Measurements from ENCODE around the gene TGFA. TPM values are rescaled to one million over a fixed set of nuclear protein-coding genes. Genes with fewer than 3 reads are reported as not detected.

TGFA gene
- total and polyA plus RNA-seq, 10 of the 15 experiments (the other 5 are each of a cell fraction or from before 2014, with no cell fraction given): 0.03 to 0.23 TPM; not detected in 8

GRCh38 chr2:70520825-70521224 lies 32.8 kb downstream of the TGFA start:
- H3K27ac ChIP-seq (ENCODE audit: control insufficient read depth, insufficient read depth): no peak overlapping the region
- H3K4me1 ChIP-seq (ENCODE audit: control insufficient read depth, insufficient read depth, low read length): peaks cover 11% of the 10 kb centered on the region
- WGBS (ENCODE audit: insufficient coverage, insufficient replicate concordance, low lambda C conversion rate, missing lambda C conversion rate): 20% methylated on average over 3 of the region's 3 CpGs
- H3K4me3 ChIP-seq: no peak overlapping the region
- in situ Hi-C loops (cut with MboI) (no loop called here), intact Hi-C loops (cut with micrococcal nuclease; ENCODE audit: unreplicated experiment) (no loop called here)
- ChIA-PET POLR2A (no interaction called here), RAD21 (ENCODE audit: unreplicated experiment) (no interaction called here), CTCF (no interaction called here), SMC1A (ENCODE audit: uncharacterized antibody, unreplicated experiment) (no interaction called here)
- H3K9ac ChIP-seq (ENCODE audit: control insufficient read depth, insufficient read depth, low read length): no peak overlapping the region
- no peaks in the 10 kb centered on the region for H3K79me2 ChIP-seq (ENCODE audit: control insufficient read depth, insufficient read depth, low read length)
- H2AFZ ChIP-seq (ENCODE audit: control insufficient read depth, low read depth, low read length): no peak overlapping the region
- no peaks in the 10 kb centered on the region for H4K20me1 ChIP-seq (ENCODE audit: control insufficient read depth, insufficient read depth)
- no peak for FAIRE-seq
- no peaks in the 10 kb centered on the region for H3K36me3 ChIP-seq (ENCODE audit: control insufficient read depth in 2 of 2, insufficient read depth in 2 of 2, low read length in 1 of 2)
- no peak for DNase-seq (ENCODE audit: low read depth, low spot score)
- TF ChIP-seq TCF3 (IDR thresholded peaks at IDR 0.05; ENCODE audit: borderline replicate concordance, insufficient read depth, low read depth, low read length): no peak
- TF ChIP-seq ELK1 (IDR thresholded peaks at IDR 0.05; ENCODE audit: low read depth, low read length): no peak
- ATAC-seq: no peak
- BruUV-seq (replicated peaks): no TSS peak
- H3K9me3 ChIP-seq (replicated peaks; ENCODE audit: control insufficient read depth, insufficient read depth, low read length): no peaks in the 10 kb centered on the region
- H3K27me3 ChIP-seq (replicated peaks in 1 of 2; ENCODE audit: control insufficient read depth in 2 of 2, insufficient read depth in 2 of 2, low read length in 1 of 2): no peaks in the 10 kb centered on the region; a peak in 1 of 4 replicates
- H3K4me2 ChIP-seq (ENCODE audit: control insufficient read depth, insufficient read depth): no peak overlapping the region

GRCh38 chr2:70519453-70519852 lies 34.2 kb downstream of the TGFA start:
- ChIA-PET RAD21 (ENCODE audit: unreplicated experiment) (no interaction called here), CTCF (no interaction called here), POLR2A (no interaction called here), SMC1A (ENCODE audit: uncharacterized antibody, unreplicated experiment) (no interaction called here)
- Histone ChIP-seq H3K4me2 (ENCODE audit: control insufficient read depth, insufficient read depth) (no peak overlapping the region), H3K4me1 (ENCODE audit: control insufficient read depth, insufficient read depth, low read length) (peaks cover 11% of the 10 kb centered on the region), H3K27me3 (replicated peaks in 1 of 2; ENCODE audit: control insufficient read depth in 2 of 2, insufficient read depth in 2 of 2, low read length in 1 of 2) (no peaks in the 10 kb centered on the region; a peak in 1 of 4 replicates), H3K4me3 (no peak overlapping the region), H3K79me2 (ENCODE audit: control insufficient read depth, insufficient read depth, low read length) (no peaks in the 10 kb centered on the region), H4K20me1 (ENCODE audit: control insufficient read depth, insufficient read depth) (0 out of 2 replicates have a peak, but pooled peaks cover 3% of the 10 kb centered on the region), H3K9me3 (replicated peaks; ENCODE audit: control insufficient read depth, insufficient read depth, low read length) (no peaks in the 10 kb centered on the region), H3K27ac (ENCODE audit: control insufficient read depth, insufficient read depth) (no peak overlapping the region), H2AFZ (ENCODE audit: control insufficient read depth, low read depth, low read length) (no peak overlapping the region), H3K36me3 (ENCODE audit: control insufficient read depth in 2 of 2, insufficient read depth in 2 of 2, low read length in 1 of 2) (no peaks in the 10 kb centered on the region), H3K9ac (ENCODE audit: control insufficient read depth, insufficient read depth, low read length) (no peak overlapping the region)
- TF ChIP-seq FOS (IDR thresholded peaks at IDR 0.05; ENCODE audit: borderline replicate concordance, extremely low read depth, insufficient read length): no peak
- DNase-seq (ENCODE audit: low read depth, low spot score) (no peak), ATAC-seq (no peak), FAIRE-seq (no peak)
- no TSS peak for BruUV-seq (replicated peaks)
- in situ Hi-C loops (cut with MboI): no loop called here
- 8% methylated on average over 2 of the region's 2 CpGs for WGBS (ENCODE audit: insufficient coverage, insufficient replicate concordance, low lambda C conversion rate, missing lambda C conversion rate)
- intact Hi-C loops (cut with micrococcal nuclease; ENCODE audit: unreplicated experiment): no loop called here
